Stimulated activated CD4-positive, alpha-beta T cell treated with anti-CD3 and anti-CD28 coated beads, Interleukin-4, amount 100 ng/mL, for 24 hours (primary cell): ENCODE data around the gene PPM1F.

Experiments
- DNase-seq: peaks from one replicate; pipeline ENCODE4 v3.0.0-alpha.2; 2020

PPM1F gene

GRCh38 chr22:21952586-21953571 lies at the start of gene PPM1F:
TSS of gene PPM1F (minus strand) at chr22:21952848. CDS start at chr22:21946048, 6,800 bp downstream.
- DNase-seq, result peak; percentile 90

GRCh38 chr22:22001664-22002525 lies 49.2 kb upstream of the PPM1F start:
- no peak for DNase-seq

- DNase-seq, result no peak
Measured at GRCh38 chr22:21998595-21999247, 46.1 kb upstream of the PPM1F start.

GRCh38 chr22:21996175-21996720 lies 43.6 kb upstream of the PPM1F start:
- no peak for DNase-seq

GRCh38 chr22:21995660-21996059 lies 43.0 kb upstream of the PPM1F start:
- no peak for DNase-seq

- DNase-seq, result no peak
Measured at GRCh38 chr22:21994881-21995444, 42.3 kb upstream of the PPM1F start.

GRCh38 chr22:21992593-21993237 lies 40.1 kb upstream of the PPM1F start:
- DNase-seq, result no peak

GRCh38 chr22:21991774-21992173 lies 39.1 kb upstream of the PPM1F start:
- DNase-seq, result no peak

GRCh38 chr22:21991304-21991596 lies 38.6 kb upstream of the PPM1F start:
- no peak for DNase-seq

- DNase-seq, result no peak
Measured at GRCh38 chr22:21990445-21991303, 38.0 kb upstream of the PPM1F start.

GRCh38 chr22:21989049-21989448 lies 36.4 kb upstream of the PPM1F start:
- no peak for DNase-seq

- no peak for DNase-seq
Measured at GRCh38 chr22:21985214-21985613, 32.6 kb upstream of the PPM1F start.

- DNase-seq, result no peak
Measured at GRCh38 chr22:21984793-21985192, 32.1 kb upstream of the PPM1F start.

GRCh38 chr22:21982338-21982965 lies 29.8 kb upstream of the PPM1F start, which contains the start of gene TOP3B:
TSS of gene TOP3B (minus strand) at chr22:21982787. CDS start at chr22:21975709, 7,078 bp downstream.
- DNase-seq, result peak; percentile 86

GRCh38 chr22:21981874-21982273 lies 29.2 kb upstream of the PPM1F start:
- DNase-seq, result no peak

GRCh38 chr22:21980547-21980946 lies 27.9 kb upstream of the PPM1F start:
- DNase-seq, result no peak

GRCh38 chr22:21978564-21979386 lies 26.1 kb upstream of the PPM1F start:
- DNase-seq, result no peak

GRCh38 chr22:21977814-21978213 lies 25.2 kb upstream of the PPM1F start:
- DNase-seq, result no peak

GRCh38 chr22:21975854-21976345 lies 23.3 kb upstream of the PPM1F start:
- DNase-seq, result no peak
